Endothelial cell of coronary artery (primary cell): Measurements from ENCODE around the gene ATP1B2. TPM values are rescaled to one million over a fixed set of nuclear protein-coding genes. Genes with fewer than 3 reads are reported as not detected.

Source experiments
- total RNA-seq: library from RNA; depleted of rRNA; stranded (reverse); fragments of >200 nt; gene quantifications from 2 replicates; pipeline ENCODE4 v1.2.3, GENCODE V29; 2014

The ATP1B2 gene
- total RNA-seq, result not detected in 2 replicates

GRCh38 chr17:7650509-7651096, at the start of gene ATP1B2:
Gene ATP1B2 (plus strand): TSS chr17:7650926. CDS start chr17:7651519, 593 bp downstream.

GRCh38 chr17:7614425-7615264, 36.1 kb upstream of the ATP1B2 start, which contains the start of gene FXR2:
Gene FXR2 (minus strand): TSS chr17:7614897. CDS start chr17:7614532, 365 bp downstream.

DNA sequence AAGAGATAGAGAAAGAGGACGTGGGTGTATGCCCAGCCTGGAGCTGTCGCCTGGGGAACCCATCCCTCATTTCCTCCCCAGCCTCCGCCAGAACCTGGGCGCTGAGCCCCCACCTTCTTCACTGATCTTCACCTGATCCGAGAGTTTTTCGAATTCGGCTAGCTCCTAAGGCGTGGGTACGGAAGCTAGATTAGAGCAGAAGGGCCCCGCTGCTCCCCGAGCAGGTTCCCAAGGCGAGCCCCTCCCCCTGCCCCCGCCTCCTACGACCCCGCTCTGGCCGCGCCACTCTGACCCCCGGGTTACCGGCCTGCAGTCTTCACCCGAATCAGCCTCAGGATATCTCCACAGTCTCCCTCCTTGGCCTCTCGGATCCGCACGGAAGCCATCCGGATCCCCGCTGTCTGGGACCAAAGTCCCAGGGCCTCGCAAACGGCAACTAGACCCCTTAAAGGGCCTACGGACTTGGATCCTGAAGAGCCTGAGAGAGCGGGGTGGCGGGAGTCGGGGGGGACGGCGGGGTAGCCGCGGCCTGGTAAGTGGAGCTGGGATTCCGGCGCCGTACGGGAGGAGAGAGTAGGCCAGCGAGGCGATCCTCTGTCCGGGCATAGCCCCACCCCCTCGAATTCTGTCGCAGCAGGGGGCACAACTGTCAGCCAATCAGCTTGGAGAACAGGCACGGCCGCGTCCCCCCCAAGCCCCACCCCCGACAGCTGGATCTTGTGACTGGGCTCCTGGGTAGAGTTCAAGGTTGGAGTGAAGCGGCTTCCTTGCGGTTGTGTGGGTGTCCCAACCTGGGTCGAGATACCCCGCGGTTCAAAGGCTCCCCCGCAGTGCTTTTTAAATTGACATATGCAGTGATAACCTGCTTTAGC, 23.2 kb upstream of the ATP1B2 start, which contains the start of gene SAT2:
TSS of gene SAT2 (minus strand) at position 572 of the 872 bp plus-strand sequence. CDS start at position 386, 186 bp downstream.

GRCh38 chr17:7629939-7630571, 20.7 kb upstream of the ATP1B2 start, which contains the start of gene SHBG:
Gene SHBG (plus strand): TSS chr17:7630135. CDS start chr17:7630173, 38 bp downstream.

GRCh38 chr17:7687072-7687907, 36.6 kb downstream of the ATP1B2 start, which contains the start of gene TP53:
Gene TP53 (minus strand): TSS chr17:7687490. CDS start chr17:7676594, 10,896 bp downstream.

GRCh38 chr17:7687908-7688807, 37.4 kb downstream of the ATP1B2 start, which contains the start of gene WRAP53:
Gene WRAP53 (plus strand): TSS chr17:7688477. CDS start chr17:7688649, 172 bp downstream.

DNA sequence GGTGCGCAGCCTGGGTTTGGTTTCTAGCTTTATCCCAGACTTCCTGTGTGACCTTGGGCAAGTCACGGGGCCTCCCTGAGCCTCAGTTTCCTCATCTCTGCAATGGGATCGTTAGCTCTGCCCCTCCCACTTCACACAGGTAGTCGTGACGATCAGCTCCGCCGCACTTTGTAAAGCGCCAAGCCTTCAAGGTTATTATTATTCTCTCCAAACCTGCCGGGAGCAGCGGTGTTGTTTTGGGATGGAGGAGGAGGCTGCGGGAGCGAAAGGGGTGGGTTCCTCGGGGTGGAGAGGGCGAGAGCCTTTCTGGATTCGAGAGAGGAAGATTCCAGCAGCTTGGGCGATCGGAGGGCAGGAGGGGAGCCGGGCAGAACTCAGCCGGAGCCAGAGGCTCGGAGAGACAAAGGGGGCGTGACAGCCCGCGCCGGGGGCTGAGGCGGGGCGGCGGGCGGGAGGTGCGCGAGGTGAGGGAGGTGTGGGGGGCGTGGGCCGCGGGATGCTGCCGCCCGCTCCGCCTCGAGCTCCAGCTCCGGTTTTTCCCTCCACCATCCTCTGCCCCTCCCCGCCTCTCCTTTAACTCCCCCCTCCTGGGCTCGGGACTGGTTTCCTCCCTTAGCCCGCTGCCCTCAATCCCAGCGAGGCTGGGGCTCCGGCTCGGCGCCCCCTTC, 54.0 kb downstream of the ATP1B2 start, which contains the start of gene EFNB3:
TSS of gene EFNB3 (plus strand) at position 602 of the 668 bp plus-strand sequence. CDS start 397 bp downstream, outside the sequence.

Other genes with a start within 250 kb of the ATP1B2 start
- gene TMEM256, start 246.8 kb upstream of the ATP1B2 start, total RNA-seq, result 86.7 and 102 TPM in 2 replicates
- 2.9 and 5.1 TPM in 2 replicates for gene NLGN2, start 243.1 kb upstream of the ATP1B2 start, total RNA-seq
- gene SPEM1, start 230.6 kb upstream of the ATP1B2 start, total RNA-seq, result not detected in 2 replicates
- not detected in 2 replicates for gene SPEM2, start 225.3 kb upstream of the ATP1B2 start, total RNA-seq
- gene SPEM3, start 222.1 kb upstream of the ATP1B2 start, total RNA-seq, result not detected in 2 replicates
- gene TMEM102, start 215.5 kb upstream of the ATP1B2 start, total RNA-seq, result 5.2 and 6.0 TPM in 2 replicates
- 0.09 and 0.94 TPM in 2 replicates for gene FGF11, start 211.4 kb upstream of the ATP1B2 start, total RNA-seq
- gene CHRNB1, start 205.9 kb upstream of the ATP1B2 start, total RNA-seq, result 4.4 and 6.6 TPM in 2 replicates
- gene ZBTB4, start 171.3 kb upstream of the ATP1B2 start, total RNA-seq, result 8.2 and 13.7 TPM in 2 replicates
- gene SLC35G6, start 169.5 kb upstream of the ATP1B2 start, total RNA-seq, result not detected in 2 replicates
- gene POLR2A, start 166.6 kb upstream of the ATP1B2 start, total RNA-seq, result 79.3 and 81.6 TPM in 2 replicates
- 6.1 and 10.5 TPM in 2 replicates for gene TNFSF12, start 101.9 kb upstream of the ATP1B2 start, total RNA-seq
- gene TNFSF13, start 92.2 kb upstream of the ATP1B2 start, total RNA-seq, result 0.66 and 0.90 TPM in 2 replicates
- gene SENP3, start 89.0 kb upstream of the ATP1B2 start, total RNA-seq, result 86.7 and 95.7 TPM in 2 replicates
- gene CD68, start 71.3 kb upstream of the ATP1B2 start, total RNA-seq, result 1.6 and 2.8 TPM in 2 replicates
- 56.6 and 73.6 TPM in 2 replicates for gene MPDU1, start 67.1 kb upstream of the ATP1B2 start, total RNA-seq
- gene SOX15, start 60.8 kb upstream of the ATP1B2 start, total RNA-seq, result 0.09 and 0.28 TPM in 2 replicates
- gene FXR2, start 36.0 kb upstream of the ATP1B2 start, total RNA-seq, result 33.2 and 38.3 TPM in 2 replicates
- 18.9 and 24.0 TPM in 2 replicates for gene SAT2, start 23.1 kb upstream of the ATP1B2 start, total RNA-seq
- 0.18 and 0.19 TPM in 2 replicates for gene SHBG, start 20.8 kb upstream of the ATP1B2 start, total RNA-seq
- 38.8 and 50.1 TPM in 2 replicates for gene TP53, start 36.6 kb downstream of the ATP1B2 start, total RNA-seq
- 8.9 and 14.6 TPM in 2 replicates for gene WRAP53, start 37.6 kb downstream of the ATP1B2 start, total RNA-seq
- 0.38 and 0.81 TPM in 2 replicates for gene EFNB3, start 54.3 kb downstream of the ATP1B2 start, total RNA-seq
- gene DNAH2, start 66.8 kb downstream of the ATP1B2 start, total RNA-seq, result 0.36 TPM in 1 of 2 replicates, not detected in the other
- 3.5 and 5.7 TPM in 2 replicates for gene KDM6B, start 183.3 kb downstream of the ATP1B2 start, total RNA-seq
- gene TMEM88, start 204.1 kb downstream of the ATP1B2 start, total RNA-seq, result 10.5 and 12.0 TPM in 2 replicates
- 122 and 163 TPM in 2 replicates for gene NAA38, start 206.6 kb downstream of the ATP1B2 start, total RNA-seq
- 7.6 and 8.4 TPM in 2 replicates for gene CYB5D1, start 207.1 kb downstream of the ATP1B2 start, total RNA-seq
- 202 and 233 TPM in 2 replicates for gene CHD3, start 237.9 kb downstream of the ATP1B2 start, total RNA-seq